ENCODE results near the gene RERE.
A peak's percentile ranks its signal among the peaks of the same experiment; 100 is the strongest.
"Not testable (repeated sequence)": the region's sequence is repeated elsewhere in the genome, so short reads cannot be mapped to it uniquely, and the experiment has no call there.

Gene RERE

DNA sequence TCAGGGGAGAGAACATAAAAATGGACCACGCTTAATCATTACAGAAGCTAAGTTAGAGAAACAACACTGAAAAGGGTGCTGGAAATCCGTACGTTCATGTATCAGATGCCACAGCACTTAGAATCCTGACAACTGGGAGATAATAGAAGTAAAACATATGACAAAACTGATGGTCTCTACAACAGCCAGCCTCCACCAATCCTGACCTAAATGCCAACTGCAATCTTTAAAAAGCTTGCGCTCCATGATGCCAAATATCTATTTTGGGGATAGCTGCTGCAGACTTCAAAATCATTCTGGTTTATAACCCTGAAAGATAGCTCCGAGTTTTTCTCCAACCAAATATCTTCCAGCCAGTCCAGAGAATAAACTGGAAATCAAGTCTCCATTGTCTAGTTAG, 178.3 kb downstream of the RERE start:
- no peak for DNase-seq (ENCODE audit: low spot score)

GRCh38 chr1:8633741-8634501, 183.5 kb downstream of the RERE start:
- DNase-seq (ENCODE audit: low spot score), result no peak

GRCh38 chr1:8632102-8632501, 185.3 kb downstream of the RERE start:
- DNase-seq (ENCODE audit: low spot score), result no peak

DNA sequence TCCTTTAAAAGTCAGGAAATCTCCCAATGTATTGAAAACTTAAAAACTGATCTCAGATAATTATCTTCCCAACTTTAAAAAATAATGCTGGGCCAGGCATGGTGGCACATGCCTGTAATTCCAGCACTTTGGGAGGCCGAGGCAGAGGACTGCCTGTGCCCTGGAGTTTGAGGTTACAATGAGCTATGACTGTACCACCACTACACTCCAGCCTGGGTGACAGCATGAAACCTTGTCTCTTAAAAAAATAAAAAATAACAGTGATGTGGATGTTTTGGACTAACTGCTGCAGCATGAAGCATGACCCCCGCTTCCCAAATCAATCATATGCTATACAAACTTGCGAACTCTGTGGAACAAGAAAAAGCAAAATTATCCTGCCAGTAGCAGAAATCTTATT, 186.3 kb downstream of the RERE start:
- peak; percentile 11 for DNase-seq (ENCODE audit: low spot score)

DNA sequence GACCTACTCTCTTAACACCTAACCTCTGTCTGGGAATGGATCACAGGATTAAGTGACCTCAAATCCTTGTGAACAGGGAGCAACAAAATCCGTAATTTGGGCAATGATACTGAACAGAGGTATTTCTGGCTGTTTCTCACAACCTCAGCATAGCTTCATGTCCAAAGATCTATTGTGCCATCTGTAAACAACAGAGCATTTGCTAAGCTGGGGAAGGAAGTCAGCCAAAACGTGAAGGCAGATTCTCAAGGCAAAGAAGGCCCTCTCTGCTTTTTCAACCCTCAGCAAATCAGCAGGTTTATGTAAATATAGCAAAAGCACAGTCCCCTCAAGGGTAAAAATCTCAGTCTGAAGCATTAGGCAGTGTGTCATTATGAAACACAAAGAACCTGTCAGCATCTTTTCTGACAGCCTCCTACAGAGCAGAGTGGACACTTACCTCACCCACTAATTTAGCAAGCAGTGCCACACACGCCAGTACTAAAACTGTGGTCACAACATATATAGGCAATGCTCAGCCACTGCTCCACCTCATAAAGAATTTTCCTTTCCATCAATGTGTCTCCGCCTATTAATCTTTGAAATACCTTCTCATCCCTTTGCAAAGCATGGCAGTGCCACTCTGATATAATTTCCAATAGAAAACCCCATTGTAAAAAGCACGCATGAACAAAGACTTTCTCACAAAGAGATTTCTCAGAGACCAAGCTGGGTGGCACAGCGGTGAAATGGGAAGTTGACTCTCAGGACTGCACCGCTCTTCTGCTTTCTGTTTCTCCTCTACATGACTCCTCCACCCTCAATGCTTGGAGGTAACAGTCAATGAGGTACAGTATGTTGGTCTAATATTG, 188.0 kb downstream of the RERE start:
- peak; percentile 10 for DNase-seq (ENCODE audit: low spot score)

- no peak for DNase-seq (ENCODE audit: low spot score)
Measured at GRCh38 chr1:8628606-8629005, 188.8 kb downstream of the RERE start.

GRCh38 chr1:8627728-8628127, 189.7 kb downstream of the RERE start:
- DNase-seq (ENCODE audit: low spot score), result no peak

DNA sequence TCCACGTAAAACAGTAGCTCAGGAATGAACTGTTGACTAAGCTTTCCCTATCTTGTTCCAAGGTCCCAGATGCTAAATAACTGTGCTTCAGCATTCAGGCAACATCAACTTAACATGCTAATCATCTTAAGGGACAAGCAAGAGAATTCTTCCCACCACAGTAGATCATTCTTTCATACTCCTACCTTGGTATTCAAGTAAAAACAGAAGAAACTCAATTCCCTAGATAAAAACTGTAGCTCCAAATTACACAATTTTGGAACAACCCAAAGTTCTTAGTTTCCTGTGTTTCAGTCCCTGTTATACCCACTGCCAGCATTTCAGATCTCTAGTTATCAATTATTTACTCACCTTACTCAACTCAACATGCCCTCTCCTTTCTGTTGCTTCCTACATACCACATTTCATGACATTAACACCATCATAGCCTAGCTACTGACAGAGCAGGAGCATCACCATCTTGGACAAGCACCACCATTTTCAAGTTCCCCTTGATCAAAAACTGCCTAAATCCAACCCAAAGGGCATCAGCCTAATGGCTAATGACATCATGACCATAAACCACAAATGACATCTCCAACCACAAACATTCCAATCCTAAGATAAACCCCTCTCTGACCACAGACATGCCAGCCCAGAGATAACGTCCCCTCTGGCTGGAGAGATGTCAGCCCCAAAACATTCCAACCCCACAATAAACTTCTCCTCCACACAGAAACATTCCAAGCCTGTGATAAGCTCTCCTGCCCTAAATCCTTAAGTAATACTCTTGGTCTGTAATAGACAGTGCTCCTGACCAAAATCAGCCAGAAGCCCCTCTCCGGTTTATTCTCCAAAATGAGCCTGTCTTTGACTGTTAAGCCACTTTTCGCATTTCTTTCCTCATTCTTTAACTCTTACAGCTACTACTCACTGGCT, 191.2 kb downstream of the RERE start:
- peak; percentile 37 for DNase-seq (ENCODE audit: low spot score)

DNA sequence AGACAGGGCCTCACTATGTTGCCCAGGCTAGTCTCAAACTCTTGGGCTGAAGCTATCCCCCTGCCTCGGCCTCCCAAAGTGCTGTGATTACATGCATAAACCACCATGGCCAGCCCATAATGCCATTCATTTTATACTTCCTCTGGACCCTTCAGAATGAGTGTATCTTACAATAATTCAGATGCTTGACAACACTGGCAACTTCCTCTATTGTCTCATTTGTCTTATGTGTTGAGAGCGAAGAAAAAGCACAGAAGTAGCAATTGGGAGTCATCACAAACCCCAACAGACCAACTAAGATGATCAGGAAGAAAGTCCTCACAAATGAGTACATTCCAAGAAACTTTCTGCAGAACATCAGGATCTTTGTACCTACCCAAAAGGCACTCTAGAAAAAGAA, 191.9 kb downstream of the RERE start:
- no peak for DNase-seq (ENCODE audit: low spot score)

- not testable (repeated sequence) for DNase-seq (ENCODE audit: low spot score)
Measured at GRCh38 chr1:8623651-8624192, 193.7 kb downstream of the RERE start.

DNA sequence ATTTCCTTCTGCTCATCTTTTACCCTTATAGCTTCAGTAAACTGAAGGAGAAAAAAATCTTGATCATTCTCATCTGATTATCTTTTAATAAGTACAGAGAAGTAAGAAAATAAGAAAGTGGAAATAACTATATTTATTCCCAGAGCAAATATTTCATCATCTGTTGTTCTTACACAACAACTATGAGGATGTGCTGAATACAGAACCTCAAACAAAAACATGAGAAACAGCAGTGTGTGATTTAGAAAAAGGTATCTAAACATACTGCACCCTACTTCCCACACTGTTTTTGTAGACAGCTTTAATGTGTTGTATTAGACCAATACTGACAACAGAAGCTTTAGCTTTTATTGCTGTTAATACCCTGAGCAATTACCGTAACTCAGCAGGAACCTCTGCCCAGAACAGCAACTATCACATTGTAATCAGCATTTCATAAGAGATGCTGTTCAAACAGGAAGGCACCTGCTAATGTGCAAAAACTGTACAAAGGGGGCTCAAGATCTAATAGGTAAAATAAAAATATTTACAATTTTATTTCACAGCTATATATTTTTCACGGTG, 195.6 kb downstream of the RERE start:
- DNase-seq (ENCODE audit: low spot score), result not testable (repeated sequence)

DNA sequence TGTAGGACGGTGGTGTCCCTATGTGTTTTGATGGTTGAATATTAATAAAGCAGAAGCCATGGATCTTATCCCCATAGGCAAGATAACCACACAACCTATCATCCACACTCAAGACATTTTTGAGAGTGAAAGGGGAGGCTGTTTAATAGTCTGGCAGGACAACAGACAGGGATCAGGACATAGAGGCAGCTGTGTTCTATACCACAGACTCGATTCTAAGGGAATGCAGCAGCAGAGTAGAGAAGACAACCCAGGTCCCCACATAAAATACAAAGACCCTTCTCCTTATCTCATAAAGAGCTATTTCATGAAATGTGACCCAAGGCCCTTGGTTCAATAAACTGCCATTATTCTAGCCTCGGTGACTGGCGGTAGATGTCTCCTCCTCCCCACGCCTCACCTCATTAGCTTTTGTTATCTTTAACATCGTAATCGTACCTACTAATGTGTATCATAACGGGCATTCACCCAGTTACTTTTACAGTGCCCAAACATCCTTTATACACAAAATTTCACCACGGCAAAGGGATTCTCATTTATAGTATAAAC, 196.3 kb downstream of the RERE start:
- not testable (repeated sequence) for DNase-seq (ENCODE audit: low spot score)

DNA sequence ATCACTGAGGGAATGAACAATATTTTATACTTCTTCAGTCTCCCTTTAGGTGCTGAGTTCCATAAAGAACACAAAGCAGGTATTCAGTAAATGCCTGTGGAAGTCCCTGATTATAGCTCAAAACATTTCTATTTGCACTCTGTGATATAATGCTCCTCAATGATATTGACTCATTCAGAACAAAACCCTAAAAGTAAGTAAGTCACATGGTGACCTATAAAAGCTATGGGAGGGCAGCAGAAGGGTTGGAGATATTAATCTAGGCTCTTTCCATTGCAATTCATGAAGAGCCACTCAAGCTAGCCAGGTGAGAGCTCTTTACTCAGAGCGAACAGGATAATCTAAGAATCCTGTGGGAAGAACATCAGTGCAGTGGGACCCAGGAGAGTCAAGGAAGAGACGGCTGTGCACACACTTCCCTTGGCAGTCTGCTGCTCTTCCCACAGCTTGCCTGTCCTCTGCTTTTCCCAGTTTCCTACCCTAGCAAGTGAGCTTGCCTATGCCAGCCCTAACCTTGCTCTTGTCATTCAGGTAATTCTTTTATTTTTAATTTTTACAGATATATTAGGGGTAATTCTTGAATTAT, 197.4 kb downstream of the RERE start:
- not testable (repeated sequence) for DNase-seq (ENCODE audit: low spot score)

DNA sequence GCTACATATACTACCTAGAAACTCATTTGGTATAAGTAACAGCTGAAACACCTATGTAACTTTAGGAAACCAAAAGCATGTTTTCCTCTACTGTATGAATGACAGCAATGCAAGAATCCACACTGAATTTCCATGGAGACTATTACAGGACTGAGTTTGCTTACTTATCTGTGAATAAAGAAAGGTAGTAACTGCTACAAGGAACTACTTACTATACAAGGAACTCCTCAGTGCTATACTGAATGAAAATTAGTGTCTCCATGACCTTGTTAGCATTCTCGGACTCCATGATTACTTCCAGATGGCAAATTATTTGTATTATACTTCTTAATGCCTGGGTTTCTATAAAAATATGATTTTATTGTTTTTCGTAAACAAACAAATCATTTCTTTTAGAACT, 198.0 kb downstream of the RERE start:
- not testable (repeated sequence) for DNase-seq (ENCODE audit: low spot score)

DNA sequence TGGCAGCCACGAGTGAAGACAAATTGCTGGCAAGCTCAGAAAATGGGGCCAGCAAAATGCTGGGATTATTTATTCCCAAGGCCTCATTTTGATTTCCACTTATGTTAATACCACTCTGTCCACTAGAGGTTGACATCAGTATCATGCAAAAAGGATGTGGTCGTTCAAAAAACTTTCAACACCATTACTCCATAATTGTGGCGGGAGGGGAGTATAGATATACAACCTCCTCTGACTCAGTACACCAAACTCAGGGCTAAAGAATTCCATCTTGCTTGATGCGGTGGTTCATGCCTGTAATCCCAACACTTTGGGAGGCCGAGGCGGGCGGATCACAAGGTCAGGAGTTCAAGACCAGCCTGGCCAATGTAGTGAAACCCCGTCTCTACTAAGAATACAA, 200.6 kb downstream of the RERE start:
- DNase-seq (ENCODE audit: low spot score), result peak; percentile 38

GRCh38 chr1:8611634-8612515, 205.6 kb downstream of the RERE start:
- not testable (repeated sequence) for DNase-seq (ENCODE audit: low spot score)

- DNase-seq (ENCODE audit: low spot score), result no peak
Measured at GRCh38 chr1:8607906-8608305, 209.5 kb downstream of the RERE start.

DNA sequence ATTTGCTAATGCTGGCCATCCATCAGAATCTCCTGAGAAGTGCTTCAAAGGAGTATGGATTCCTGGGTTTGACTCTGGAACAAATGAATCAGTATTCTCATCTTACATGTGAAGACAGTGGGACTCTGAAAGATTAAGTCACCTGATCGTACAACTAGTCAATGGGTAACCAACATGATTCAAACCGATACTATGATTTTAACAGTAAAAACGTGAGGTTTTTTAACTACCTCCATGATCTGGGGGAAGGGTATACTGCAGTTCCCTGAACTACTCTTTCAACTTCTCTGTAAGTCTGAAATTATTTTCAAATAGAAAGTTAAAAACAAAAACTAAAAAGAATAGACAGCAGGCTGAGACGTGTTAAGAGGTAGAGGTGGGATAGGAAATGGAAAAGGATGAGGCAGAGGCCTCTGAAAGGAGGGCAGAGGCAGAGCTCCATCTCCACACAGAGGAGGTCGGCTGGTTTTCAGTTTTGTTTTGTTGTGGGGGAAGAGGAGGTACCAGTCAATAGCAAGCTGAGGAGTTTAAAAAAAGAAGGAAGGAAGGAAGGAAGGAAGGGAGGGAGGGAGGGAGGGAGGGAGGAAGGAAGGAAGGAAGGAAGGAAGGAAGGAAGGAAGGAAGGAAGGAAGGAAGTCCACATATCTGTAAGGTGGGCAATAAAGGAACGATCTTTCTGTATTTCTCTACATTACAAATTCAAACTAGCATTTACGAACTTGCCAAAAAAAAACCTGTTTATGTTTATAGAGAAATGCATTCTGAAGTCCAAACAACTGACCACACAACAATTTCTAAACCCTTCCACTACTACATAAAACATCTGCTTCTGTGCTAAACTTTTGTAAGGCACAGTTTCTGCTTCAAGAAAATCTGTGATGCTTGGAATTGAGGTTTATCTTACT, 213.1 kb downstream of the RERE start:
- no peak for DNase-seq (ENCODE audit: low spot score)

- no peak for DNase-seq (ENCODE audit: low spot score)
Measured at GRCh38 chr1:8603220-8603616, 214.2 kb downstream of the RERE start.

Measured in hepatic stellate cell (primary cell).